GM12892 (cell line): Measurements from ENCODE around the gene NAA38.

Source experiments
- POLR2A ChIP-seq: IDR thresholded peaks from 2 replicates; pipeline ENCODE4 v1.6.1; 2011; ENCODE audit warnings: low read depth, low read length, control low read depth
- TAF1 ChIP-seq: IDR thresholded peaks from 2 replicates; pipeline ENCODE4 v1.6.1; 2011; ENCODE audit warnings: low read depth, mild to moderate bottlenecking, control low read depth, low read length, borderline replicate concordance

DNA sequence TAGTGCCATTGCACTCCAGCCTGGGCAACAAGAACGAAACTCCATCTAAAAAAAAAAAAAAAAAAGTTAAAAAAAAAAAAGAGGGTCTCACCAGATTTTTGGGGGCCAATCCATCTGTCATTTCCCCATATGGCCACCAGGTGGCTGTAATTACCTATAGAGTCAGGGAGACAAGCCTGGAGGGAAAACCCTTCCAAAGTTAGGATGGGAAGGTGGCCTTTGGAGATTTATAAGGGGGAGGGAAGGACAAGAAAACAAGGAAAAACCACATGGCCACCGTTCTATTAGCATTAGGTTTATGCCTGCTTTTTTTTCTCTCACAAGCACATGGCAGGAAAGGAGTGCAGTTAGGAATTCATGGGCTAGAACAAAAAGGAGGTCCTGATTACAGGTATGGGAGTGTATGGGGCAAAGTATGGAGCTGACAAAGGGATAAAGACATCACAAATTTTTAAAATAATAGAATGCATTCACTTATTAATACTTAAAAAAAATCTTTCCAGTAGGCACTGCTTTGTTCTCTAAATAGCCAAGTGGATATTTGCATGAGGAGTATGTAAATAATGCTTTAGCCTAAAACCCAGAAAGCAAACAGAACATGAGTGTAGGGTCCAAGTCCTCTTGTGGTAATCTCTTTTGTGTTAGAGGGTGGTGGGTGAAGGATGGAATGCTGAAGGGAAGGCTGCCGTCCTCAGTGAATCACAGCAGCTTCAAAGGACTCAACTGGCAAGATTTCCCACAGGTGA, 5.5 kb upstream of the NAA38 start:
- no peak for TF ChIP-seq TAF1
- TF ChIP-seq POLR2A, result no peak
